ENCODE data around the gene MROH9.

Gene MROH9

DNA sequence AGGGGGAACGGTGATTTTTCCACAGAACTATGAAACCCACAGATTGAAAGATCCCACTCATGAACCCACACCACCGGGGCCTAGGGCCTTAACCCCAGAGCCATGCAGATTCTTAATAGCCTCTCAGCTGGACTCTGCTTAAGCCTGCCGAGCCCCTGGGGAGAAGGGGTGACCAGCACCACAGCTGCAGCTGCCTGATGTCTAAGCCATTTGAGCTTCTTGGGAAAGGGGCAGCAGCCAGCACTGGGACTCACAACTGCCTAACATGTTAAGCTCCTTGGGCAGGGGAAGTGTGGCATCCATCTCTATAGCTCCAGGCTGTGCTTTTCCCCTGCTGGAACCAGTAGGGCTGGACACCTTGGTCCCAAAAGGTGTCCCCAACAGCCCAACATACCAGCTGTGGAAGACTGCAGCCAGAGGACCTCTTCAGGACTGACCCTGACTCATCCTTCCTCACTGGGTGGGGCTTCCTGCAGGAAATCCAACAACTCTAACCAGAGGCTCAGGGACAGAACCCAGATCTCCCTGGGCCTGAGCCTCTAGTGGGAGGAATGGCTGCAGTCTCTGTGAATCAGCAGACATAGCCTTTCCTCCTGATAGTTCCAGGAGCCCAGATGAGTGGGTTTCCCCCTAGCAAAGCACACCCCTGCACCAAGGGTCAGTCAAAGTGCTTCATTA lies 120.8 kb downstream of the MROH9 start:
- no peak for TF ChIP-seq EZH2phosphoT487 (conservative IDR thresholded peaks at IDR 0.05; ENCODE audit: low read length)
- TF ChIP-seq, protein P1, sequence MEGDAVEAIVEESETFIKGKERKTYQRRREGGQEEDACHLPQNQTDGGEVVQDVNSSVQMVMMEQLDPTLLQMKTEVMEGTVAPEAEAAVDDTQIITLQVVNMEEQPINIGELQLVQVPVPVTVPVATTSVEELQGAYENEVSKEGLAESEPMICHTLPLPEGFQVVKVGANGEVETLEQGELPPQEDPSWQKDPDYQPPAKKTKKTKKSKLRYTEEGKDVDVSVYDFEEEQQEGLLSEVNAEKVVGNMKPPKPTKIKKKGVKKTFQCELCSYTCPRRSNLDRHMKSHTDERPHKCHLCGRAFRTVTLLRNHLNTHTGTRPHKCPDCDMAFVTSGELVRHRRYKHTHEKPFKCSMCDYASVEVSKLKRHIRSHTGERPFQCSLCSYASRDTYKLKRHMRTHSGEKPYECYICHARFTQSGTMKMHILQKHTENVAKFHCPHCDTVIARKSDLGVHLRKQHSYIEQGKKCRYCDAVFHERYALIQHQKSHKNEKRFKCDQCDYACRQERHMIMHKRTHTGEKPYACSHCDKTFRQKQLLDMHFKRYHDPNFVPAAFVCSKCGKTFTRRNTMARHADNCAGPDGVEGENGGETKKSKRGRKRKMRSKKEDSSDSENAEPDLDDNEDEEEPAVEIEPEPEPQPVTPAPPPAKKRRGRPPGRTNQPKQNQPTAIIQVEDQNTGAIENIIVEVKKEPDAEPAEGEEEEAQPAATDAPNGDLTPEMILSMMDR (IDR thresholded peaks at IDR 0.05; ENCODE audit: insufficient read depth, low read length, poor library complexity, severe bottlenecking): no peak
- Histone ChIP-seq H3K9me2 (replicated peaks; ENCODE audit: insufficient read depth, low read length) (no peaks in the 10 kb centered on the region), H4K20me1 (ENCODE audit: low read depth, low read length) (no peaks in the 10 kb centered on the region), H3K27ac (ENCODE audit: low read depth, low read length) (no peak overlapping the region), H3F3A (ENCODE audit: insufficient read depth) (no peaks in the 10 kb centered on the region), H3K4me3 (ENCODE audit: insufficient read depth, low read length, poor library complexity, severe bottlenecking) (no peak overlapping the region), H3K27me3 (ENCODE audit: low read length) (no peaks in the 10 kb centered on the region), H3K36me3 (ENCODE audit: low read length) (no peaks in the 10 kb centered on the region), H3K79me2 (ENCODE audit: insufficient read depth, low read length) (no peaks in the 10 kb centered on the region), H3K4me2 (ENCODE audit: low read depth, low read length, poor library complexity, severe bottlenecking) (no peak overlapping the region), H3K9ac (ENCODE audit: low read length) (no peak overlapping the region), H3K9me3 (ENCODE audit: insufficient read depth, low read length) (no peaks in the 10 kb centered on the region), H2AFZ (ENCODE audit: low read depth, low read length, severe bottlenecking) (no peak overlapping the region)

DNA sequence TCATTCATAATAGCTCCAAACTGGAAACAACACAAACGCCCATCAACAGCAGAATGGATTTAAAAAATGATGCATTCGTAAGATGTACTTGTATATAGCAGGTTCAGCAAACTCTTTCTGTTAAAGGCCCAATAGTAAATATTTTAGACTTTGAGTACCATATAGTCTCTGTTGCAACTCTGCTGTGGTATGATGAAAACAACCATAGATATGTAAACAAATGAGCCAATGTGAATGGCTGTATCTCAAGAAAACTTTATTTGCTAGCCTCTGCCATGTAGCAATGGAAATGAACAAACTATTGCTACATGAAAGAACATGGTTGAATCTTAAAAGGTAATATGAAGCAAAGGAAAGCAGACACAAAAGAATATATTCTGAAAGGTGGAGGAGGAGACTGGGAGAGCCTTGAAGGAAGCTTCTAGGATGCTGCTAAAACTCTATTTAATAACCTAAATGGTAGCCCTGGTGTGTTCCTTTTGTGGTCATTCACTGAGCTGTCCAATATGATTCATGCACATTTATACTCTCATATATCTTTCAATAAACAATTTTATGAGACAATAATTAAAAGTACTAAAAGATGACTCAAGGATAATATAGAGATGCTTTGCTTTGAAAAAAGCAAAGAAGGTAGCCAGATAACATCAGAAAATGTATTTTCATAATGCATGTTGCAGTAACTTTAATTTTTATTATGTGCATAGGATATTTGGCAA lies 126.2 kb downstream of the MROH9 start:
- H3K9me2 ChIP-seq (replicated peaks; ENCODE audit: insufficient read depth, low read length): no peaks in the 10 kb centered on the region
- no peaks in the 10 kb centered on the region for H3F3A ChIP-seq (ENCODE audit: insufficient read depth)
- no peaks in the 10 kb centered on the region for H4K20me1 ChIP-seq (ENCODE audit: low read depth, low read length)
- no peak overlapping the region for H3K4me3 ChIP-seq (ENCODE audit: insufficient read depth, low read length, poor library complexity, severe bottlenecking)
- H3K27ac ChIP-seq (ENCODE audit: low read depth, low read length): no peak overlapping the region
- no peaks in the 10 kb centered on the region for H3K79me2 ChIP-seq (ENCODE audit: insufficient read depth, low read length)
- TF ChIP-seq, protein P1 (IDR thresholded peaks at IDR 0.05; ENCODE audit: insufficient read depth, low read length, poor library complexity, severe bottlenecking): no peak
- TF ChIP-seq EZH2phosphoT487 (conservative IDR thresholded peaks at IDR 0.05; ENCODE audit: low read length): no peak
- H2AFZ ChIP-seq (ENCODE audit: low read depth, low read length, severe bottlenecking): no peak overlapping the region
- no peaks in the 10 kb centered on the region for H3K36me3 ChIP-seq (ENCODE audit: low read length)
- no peaks in the 10 kb centered on the region for H3K9me3 ChIP-seq (ENCODE audit: insufficient read depth, low read length)
- H3K9ac ChIP-seq (ENCODE audit: low read length): no peak overlapping the region
- H3K4me2 ChIP-seq (ENCODE audit: low read depth, low read length, poor library complexity, severe bottlenecking): no peak overlapping the region
- no peaks in the 10 kb centered on the region for H3K27me3 ChIP-seq (ENCODE audit: low read length)

DNA sequence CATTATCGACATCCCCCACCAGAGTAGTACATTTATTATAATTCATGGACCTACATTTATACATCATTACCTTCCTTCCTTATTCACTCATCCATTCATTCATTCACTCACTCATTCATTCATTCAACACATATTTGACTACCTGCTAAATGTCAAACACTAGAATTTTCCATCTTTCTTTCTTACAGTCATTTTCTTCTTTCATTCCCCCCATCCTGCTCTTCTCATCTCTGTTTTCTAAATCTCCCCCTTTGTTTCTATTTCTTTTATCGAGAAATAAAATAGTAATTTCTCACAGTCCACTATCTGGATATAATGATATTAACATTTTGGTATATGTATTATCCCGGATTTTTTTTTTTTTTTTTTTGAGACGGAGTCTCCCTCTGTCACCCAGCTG lies 127.6 kb downstream of the MROH9 start:
- Histone ChIP-seq H3K4me2 (ENCODE audit: low read depth, low read length, poor library complexity, severe bottlenecking) (no peak overlapping the region), H2AFZ (ENCODE audit: low read depth, low read length, severe bottlenecking) (no peak overlapping the region), H3K27me3 (ENCODE audit: low read length) (no peaks in the 10 kb centered on the region), H3K9me3 (ENCODE audit: insufficient read depth, low read length) (no peaks in the 10 kb centered on the region), H3K9ac (ENCODE audit: low read length) (no peak overlapping the region), H3K27ac (ENCODE audit: low read depth, low read length) (no peak overlapping the region), H3K79me2 (ENCODE audit: insufficient read depth, low read length) (no peaks in the 10 kb centered on the region), H3K36me3 (ENCODE audit: low read length) (no peaks in the 10 kb centered on the region), H4K20me1 (ENCODE audit: low read depth, low read length) (no peaks in the 10 kb centered on the region), H3K4me3 (ENCODE audit: insufficient read depth, low read length, poor library complexity, severe bottlenecking) (no peak overlapping the region), H3F3A (ENCODE audit: insufficient read depth) (no peaks in the 10 kb centered on the region), H3K9me2 (replicated peaks; ENCODE audit: insufficient read depth, low read length) (no peaks in the 10 kb centered on the region)
- TF ChIP-seq, protein P1 (IDR thresholded peaks at IDR 0.05; ENCODE audit: insufficient read depth, low read length, poor library complexity, severe bottlenecking): no peak
- TF ChIP-seq EZH2phosphoT487 (conservative IDR thresholded peaks at IDR 0.05; ENCODE audit: low read length): no peak

All from SU-DHL-6 (cell line).